SU-DHL-6 (cell line): ENCODE results near the gene APBA3.

Source experiments
- H2AFZ ChIP-seq: fragments of 200-600 bp; sonication (generic); 2 replicates; pipeline ENCODE4 v1.6.1; 2014; ENCODE audit warnings: low read depth, mild to moderate bottlenecking, moderate library complexity, mixed read lengths, antibody characterized with exemption, low read length; ENCODE audit not compliant: severe bottlenecking
- H3F3A ChIP-seq: fragments of 200-600 bp; shearing (Covaris generic); 2 replicates; pipeline ENCODE4 v1.6.0; 2016; ENCODE audit warnings: antibody characterized with exemption, mild to moderate bottlenecking; ENCODE audit not compliant: insufficient read depth
- H3K27ac ChIP-seq: fragments of 200-600 bp; sonication (generic); 2 replicates; pipeline ENCODE4 v1.5.1; 2016; ENCODE audit warnings: low read depth, mild to moderate bottlenecking, low read length, moderate library complexity, mixed read lengths
- H3K27me3 ChIP-seq: fragments of 200-600 bp; sonication (generic), shearing (Covaris generic); 2 replicates; pipeline ENCODE4 v1.6.0; 2014; ENCODE audit warnings: mild to moderate bottlenecking, low read length
- H3K36me3 ChIP-seq: fragments of 200-600 bp; sonication (generic); 2 replicates; pipeline ENCODE4 v1.6.1; 2014; ENCODE audit warnings: mild to moderate bottlenecking, low read length, mixed read lengths
- H3K4me2 ChIP-seq: fragments of 300-600, 200-600 bp; shearing (Covaris generic), sonication (generic); 2 replicates; pipeline ENCODE4 v1.6.0; 2014; ENCODE audit warnings: low read length, low read depth, mild to moderate bottlenecking; ENCODE audit not compliant: poor library complexity, severe bottlenecking
- H3K4me3 ChIP-seq: fragments of 200-600 bp; sonication (generic); 2 replicates; pipeline ENCODE4 v1.5.1; 2014; ENCODE audit warnings: antibody characterized with exemption, low read length, mild to moderate bottlenecking, mixed read lengths; ENCODE audit not compliant: insufficient read depth, poor library complexity, severe bottlenecking
- H3K79me2 ChIP-seq: fragments of 200-600 bp; sonication (generic); 2 replicates; pipeline ENCODE4 v1.6.1; 2014; ENCODE audit warnings: mild to moderate bottlenecking, low read length, moderate library complexity; ENCODE audit not compliant: insufficient read depth
- H3K9ac ChIP-seq: fragments of 200-600 bp; sonication (generic); 2 replicates; pipeline ENCODE4 v1.7.0; 2014; ENCODE audit warnings: mild to moderate bottlenecking, low read length
- H3K9me2 ChIP-seq: fragments of 200-600 bp; sonication (generic); replicated peaks from 2 replicates; pipeline ENCODE4 v1.6.1; 2014; ENCODE audit warnings: low read length; ENCODE audit not compliant: insufficient read depth
- H3K9me3 ChIP-seq: fragments of 200-600 bp; sonication (generic); 2 replicates; pipeline ENCODE4 v1.6.1; 2014; ENCODE audit warnings: low read length, mixed read lengths; ENCODE audit not compliant: insufficient read depth
- H4K20me1 ChIP-seq: fragments of 200-600 bp; sonication (generic); 2 replicates; pipeline ENCODE4 v1.6.1; 2014; ENCODE audit warnings: low read depth, mild to moderate bottlenecking, antibody characterized with exemption, low read length, moderate library complexity, mixed read lengths
- CTCF ChIP-seq: fragments of 200-600 bp; sonication (generic); IDR thresholded peaks from one replicate; pipeline ENCODE4 v1.5.1; 2017; ENCODE audit warnings: antibody characterized with exemption, mild to moderate bottlenecking, low read length, moderate library complexity; ENCODE audit not compliant: insufficient read depth, poor library complexity, severe bottlenecking
- EZH2phosphoT487 ChIP-seq: fragments of 200-600 bp; sonication (generic), shearing (Covaris generic); conservative IDR thresholded peaks from 2 replicates; pipeline ENCODE4 v1.6.1; 2018; ENCODE audit warnings: mild to moderate bottlenecking, antibody characterized with exemption, low read length, moderate library complexity, mixed read lengths

Gene APBA3

GRCh38 chr19:3707868-3708206 lies 53.7 kb downstream of the APBA3 start:
- no peak overlapping the region for H3K9ac ChIP-seq
- no peaks in the 10 kb centered on the region for H3F3A ChIP-seq
- H3K27ac ChIP-seq: no peak overlapping the region
- H3K79me2 ChIP-seq: no peaks in the 10 kb centered on the region
- H3K27me3 ChIP-seq: no peaks in the 10 kb centered on the region
- H3K9me2 ChIP-seq: no peaks in the 10 kb centered on the region
- no peak overlapping the region for H3K4me2 ChIP-seq
- no peak overlapping the region for H3K4me3 ChIP-seq
- no peak overlapping the region for H2AFZ ChIP-seq
- TF ChIP-seq EZH2phosphoT487 (no peak), CTCF (no peak)
- no peaks in the 10 kb centered on the region for H3K36me3 ChIP-seq
- no peaks in the 10 kb centered on the region for H3K9me3 ChIP-seq
- no peaks in the 10 kb centered on the region for H4K20me1 ChIP-seq

DNA sequence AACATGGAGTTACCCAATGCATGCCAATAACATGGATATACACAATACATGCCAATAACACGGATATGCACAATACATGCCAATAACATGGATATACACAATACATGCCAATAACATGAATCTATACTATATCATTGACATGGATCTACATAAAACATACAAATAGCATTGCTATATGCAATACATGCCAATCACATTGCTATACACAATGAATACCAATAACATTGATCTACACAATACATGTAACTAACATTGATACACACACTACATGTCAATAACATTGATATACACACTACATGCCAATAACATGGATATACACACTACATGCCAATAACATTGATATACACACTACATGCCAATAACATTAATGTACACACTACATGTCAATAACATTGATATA lies 60.3 kb downstream of the APBA3 start:
- no peak overlapping the region for H3K4me3 ChIP-seq
- H2AFZ ChIP-seq: no peak overlapping the region
- H3K27me3 ChIP-seq: no peaks in the 10 kb centered on the region
- no peaks in the 10 kb centered on the region for H3K9me3 ChIP-seq
- no peaks in the 10 kb centered on the region for H3K36me3 ChIP-seq
- H3K9me2 ChIP-seq: no peaks in the 10 kb centered on the region
- no peaks in the 10 kb centered on the region for H3K79me2 ChIP-seq
- no peaks in the 10 kb centered on the region for H3F3A ChIP-seq
- H4K20me1 ChIP-seq: no peaks in the 10 kb centered on the region
- H3K27ac ChIP-seq: no peak overlapping the region
- no peak for TF ChIP-seq CTCF
- TF ChIP-seq EZH2phosphoT487: no peak
- H3K9ac ChIP-seq: no peak overlapping the region
- H3K4me2 ChIP-seq: no peak overlapping the region
